Small intestine (tissue), 7 donors: ENCODE results near the gene GATD1. TPM values are rescaled to one million over a fixed set of nuclear protein-coding genes. Genes with fewer than 3 reads are reported as not detected.

ENCODE experiments used
- DNase-seq, 2 donors: peaks; one replicate each; pipeline versions ENCODE4 v3.0.0 to v3.0.0-alpha.2; 2013
- FAIRE-seq: peaks from 2 replicates; lab custom pipeline; 2012; peaks lifted over from hg19 to GRCh38; lab: Jason Lieb, UNC
- H3K27ac ChIP-seq, 3 donors: one replicate each; pipeline ENCODE4 v1.5.1; 2013; ENCODE audit warnings: low read length in 2 of 3, mild to moderate bottlenecking in 2 of 3, control low read depth in 1 of 3, inconsistent platforms in 1 of 3, low read depth in 1 of 3, moderate library complexity in 1 of 3
- H3K27me3 ChIP-seq, 3 donors: one replicate each; pipeline ENCODE4 v1.6.1; 2013; ENCODE audit warnings: low read length in 3 of 3, inconsistent platforms in 1 of 3; ENCODE audit not compliant: control insufficient read depth in 3 of 3, insufficient read depth in 3 of 3
- H3K36me3 ChIP-seq, 3 donors: one replicate each; pipeline ENCODE4 v1.6.1; 2013; ENCODE audit warnings: low read length in 3 of 3, inconsistent platforms in 1 of 3, low read depth in 1 of 3, mild to moderate bottlenecking in 1 of 3, moderate library complexity in 1 of 3; ENCODE audit not compliant: control insufficient read depth in 3 of 3, insufficient read depth in 2 of 3
- H3K4me1 ChIP-seq, 3 donors: one replicate each; pipeline ENCODE4 v1.6.1; 2013; ENCODE audit warnings: low read length in 2 of 3, inconsistent platforms in 1 of 3, low read depth in 1 of 3, mild to moderate bottlenecking in 1 of 3, moderate library complexity in 1 of 3; ENCODE audit not compliant: control insufficient read depth in 3 of 3, insufficient read depth in 2 of 3
- H3K4me3 ChIP-seq, 3 donors: one replicate each; pipeline ENCODE4 v1.5.1; 2013; ENCODE audit warnings: low read length in 3 of 3, control low read depth in 1 of 3, inconsistent platforms in 1 of 3, low read depth in 1 of 3, mild to moderate bottlenecking in 1 of 3, moderate library complexity in 1 of 3
- H3K9me3 ChIP-seq, 2 donors: one replicate each; pipeline ENCODE4 v1.6.1; 2013; ENCODE audit warnings: low read depth in 1 of 2, low read length in 1 of 2; ENCODE audit not compliant: control insufficient read depth in 2 of 2, insufficient read depth in 1 of 2
- WGBS, 3 donors: extraction: QIAGEN DNeasy Blood & Tissue Kit; methylation state at CpG; one replicate each; pipeline ENCODE4 v1.1.7; 2013; 5-methylcytosine and 5-hydroxymethylcytosine counted together
- polyA plus RNA-seq, 4 donors: library from polyadenylated mRNA; stranded (reverse) in 3 of 4; unstranded in 1 of 4; fragments of 200-250 nt in 3 of 4; fragments of 120-200 nt in 1 of 4; gene quantifications; one replicate each; pipeline versions ENCODE4 v1.2.1 to v1.2.3, GENCODE V29; 2013
- donor health status: healthy with polysubstance abuse.
- donor health status: control.
- donor health status: control.
- donor health status: Bipolar disorder and iron deficiency.
- donor health status: healthy.

GATD1 gene
- polyA plus RNA-seq, 4 donors = 12.2 to 55.6 (median 29.8) TPM

GRCh38 chr11:795634-796564 is 18.6 kb upstream of the GATD1 start:
- DNase-seq (peak; percentile 81 to 88), FAIRE-seq (no peak)
- WGBS, 3 donors = 0 to 4% (median 0%) methylated on average over 20 to 26 of the region's 26 CpGs
- Histone ChIP-seq H3K9me3 (no peaks in the 10 kb centered on the region), H3K27me3 (peaks cover 0 to 7% (median 0%) of the 10 kb centered on the region in 3 donors), H3K4me3 (peak overlapping the region; percentile 37 to 87 (median 60)), H3K27ac (peak overlapping the region; percentile 80 to 92 (median 91)), H3K36me3 (peaks cover 3 to 58% (median 5%) of the 10 kb centered on the region in 3 donors), H3K4me1 (peaks cover 3 to 26% (median 10%) of the 10 kb centered on the region in 3 donors)

GRCh38 chr11:794766-795633 is 17.7 kb upstream of the GATD1 start:
- Histone ChIP-seq H3K9me3 (no peaks in the 10 kb centered on the region), H3K4me1 (peaks cover 3 to 26% (median 10%) of the 10 kb centered on the region in 3 donors), H3K4me3 (peak overlapping the region in 2 of 3 donors; percentile 60 to 87), H3K27me3 (peaks cover 0 to 15% (median 0%) of the 10 kb centered on the region in 3 donors), H3K27ac (peak overlapping the region in 2 of 3 donors; percentile 30 to 51), H3K36me3 (peaks cover 0 to 51% (median 5%) of the 10 kb centered on the region in 3 donors)
- FAIRE-seq (no peak), DNase-seq (peak; percentile 37 to 51)
- WGBS, 3 donors = 25 to 51% (median 40%) methylated on average over 33 to 38 of the region's 38 CpGs

DNA sequence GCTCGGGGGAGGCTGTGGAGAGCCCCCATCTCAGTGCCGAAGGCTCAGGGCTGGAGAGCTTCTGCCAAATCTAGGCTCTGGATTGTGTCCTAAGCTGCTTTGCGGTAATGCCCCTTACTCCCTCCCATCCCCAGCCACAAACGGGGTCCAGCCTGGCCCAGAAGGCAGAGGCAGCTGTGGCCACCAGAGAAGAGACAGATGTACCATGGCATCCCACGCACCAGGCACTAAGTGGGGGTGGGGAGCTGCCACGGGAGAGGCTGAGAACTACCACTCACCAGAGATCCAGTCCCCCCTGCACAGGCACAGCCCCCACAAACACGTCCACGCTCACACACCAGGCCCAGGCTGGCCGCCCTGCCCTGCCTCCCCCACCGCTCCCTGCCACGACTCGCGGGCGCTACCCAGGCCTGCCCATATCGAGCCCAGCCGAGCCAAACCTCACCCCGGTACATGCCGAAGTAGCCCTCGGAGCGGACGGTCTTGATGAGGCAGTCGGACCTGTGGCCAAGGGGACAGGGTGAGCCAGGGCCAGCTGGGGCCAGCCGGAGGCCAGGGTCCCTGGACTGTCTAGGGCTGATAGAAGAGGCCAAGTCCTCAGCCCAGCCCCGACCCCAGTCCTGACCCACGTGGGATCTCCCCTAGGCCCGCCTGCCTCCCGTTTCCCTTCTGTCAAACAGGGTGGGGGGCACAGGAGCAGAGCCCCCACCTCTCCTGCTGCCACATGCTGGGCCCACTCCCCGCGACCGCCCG is 16.9 kb upstream of the GATD1 start:
- Histone ChIP-seq H3K27ac (no peak overlapping the region), H3K9me3 (no peaks in the 10 kb centered on the region), H3K4me1 (peaks cover 3 to 32% (median 10%) of the 10 kb centered on the region in 3 donors), H3K36me3 (peaks cover 0 to 43% (median 5%) of the 10 kb centered on the region in 3 donors), H3K27me3 (peaks cover 0 to 21% (median 0%) of the 10 kb centered on the region in 3 donors), H3K4me3 (no peak overlapping the region)
- 87 to 89% (median 88%) methylated on average over 28 to 31 of the region's 31 CpGs for WGBS, 3 donors
- FAIRE-seq (no peak), DNase-seq (no peak)

- H3K4me3 ChIP-seq = no peak overlapping the region
- FAIRE-seq = no peak
- DNase-seq = no peak
- 77 to 93% (median 82%) methylated on average over 7 of the region's 7 CpGs for WGBS, 3 donors
- H3K36me3 ChIP-seq = peaks cover 0 to 40% (median 5%) of the 10 kb centered on the region in 3 donors
- H3K4me1 ChIP-seq = peaks cover 3 to 33% (median 10%) of the 10 kb centered on the region in 3 donors
- H3K27me3 ChIP-seq = peaks cover 0 to 28% (median 0%) of the 10 kb centered on the region in 3 donors
- no peaks in the 10 kb centered on the region for H3K9me3 ChIP-seq
- H3K27ac ChIP-seq = no peak overlapping the region
Observed at GRCh38 chr11:793556-793955, 16.3 kb upstream of the GATD1 start.

DNA sequence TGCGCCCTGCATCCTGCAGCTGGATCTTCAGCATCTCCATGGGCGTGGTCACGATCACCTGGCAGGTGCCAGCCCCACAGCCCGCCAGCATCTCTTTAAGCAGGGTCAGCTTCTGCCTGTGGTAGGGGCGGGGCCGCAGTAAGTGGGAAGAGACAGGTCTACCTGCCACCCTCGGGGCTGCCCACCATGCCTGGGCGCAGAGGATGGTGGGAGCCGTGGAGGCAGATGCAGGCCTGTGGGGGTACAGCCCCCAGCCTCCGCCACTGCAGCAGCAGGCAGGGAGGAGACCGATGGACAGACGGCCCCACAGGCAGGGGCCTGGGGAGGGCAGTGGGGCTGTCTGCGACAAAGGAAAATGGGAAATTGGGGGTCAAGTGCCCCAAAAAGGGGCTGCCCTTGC is 15.6 kb upstream of the GATD1 start:
- Histone ChIP-seq H3K27me3 (peaks cover 0 to 32% (median 0%) of the 10 kb centered on the region in 3 donors), H3K27ac (no peak overlapping the region), H3K36me3 (peaks cover 0 to 41% (median 5%) of the 10 kb centered on the region in 3 donors), H3K9me3 (no peaks in the 10 kb centered on the region), H3K4me3 (no peak overlapping the region), H3K4me1 (peaks cover 3 to 37% (median 10%) of the 10 kb centered on the region in 3 donors)
- FAIRE-seq = no peak
- no peak for DNase-seq
- WGBS, 3 donors = 75 to 89% (median 81%) methylated on average over 9 to 13 of the region's 13 CpGs

GRCh38 chr11:792535-792821 is 15.2 kb upstream of the GATD1 start:
- H3K9me3 ChIP-seq = no peaks in the 10 kb centered on the region

DNA sequence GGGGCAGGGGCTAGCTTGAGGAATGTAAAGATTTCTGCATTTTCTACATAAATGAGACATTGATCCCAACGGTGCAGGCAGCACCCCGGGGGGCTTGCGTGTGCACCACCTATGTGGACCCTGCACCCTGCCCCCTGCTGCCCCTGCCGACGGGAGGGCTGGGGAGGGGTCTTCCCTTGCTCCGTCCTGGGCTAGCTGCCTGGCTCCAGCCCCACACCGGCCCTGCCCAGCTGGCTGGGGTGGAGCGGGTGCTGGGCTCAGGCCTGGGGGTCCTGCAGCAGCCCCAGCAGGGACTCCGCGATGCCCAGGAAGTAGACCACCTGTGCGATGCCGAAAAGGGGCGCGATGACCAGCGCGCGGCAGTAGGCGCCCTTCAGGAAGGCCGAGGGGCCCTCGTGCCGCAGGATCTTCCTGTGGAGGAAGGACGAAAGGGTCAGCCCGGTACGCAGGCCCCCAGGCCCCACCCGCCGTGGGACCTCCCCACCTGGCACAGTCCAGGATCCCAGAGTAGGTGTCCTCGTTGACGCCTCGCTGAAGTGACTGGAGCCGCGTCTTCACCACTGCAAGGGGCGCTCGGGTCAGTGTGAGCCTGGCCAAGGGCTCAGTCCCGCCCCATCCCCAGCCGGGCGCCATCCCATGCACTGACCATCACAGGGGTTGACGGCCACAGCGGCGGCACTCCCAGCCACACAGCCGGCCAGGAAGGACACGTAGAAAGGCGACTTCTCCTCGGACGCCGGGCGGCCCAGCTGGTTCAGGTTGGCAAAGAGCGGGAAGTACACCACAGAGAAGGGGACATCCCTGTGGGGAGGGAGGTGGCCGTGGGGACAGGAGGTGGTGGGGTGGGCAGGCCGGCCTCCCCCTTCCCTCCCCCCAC is 14.6 kb upstream of the GATD1 start:
- Histone ChIP-seq H3K9me3 (no peaks in the 10 kb centered on the region), H3K4me1 (peaks cover 3 to 34% (median 8%) of the 10 kb centered on the region in 3 donors), H3K4me3 (no peak overlapping the region), H3K27me3 (peaks cover 0 to 32% (median 0%) of the 10 kb centered on the region in 3 donors), H3K27ac (no peak overlapping the region), H3K36me3 (peaks cover 0 to 46% (median 5%) of the 10 kb centered on the region in 3 donors)
- FAIRE-seq = no peak
- WGBS, 3 donors = 93 to 94% (median 93%) methylated on average over 39 to 49 of the region's 49 CpGs
- DNase-seq = no peak

More at GRCh38 chr11:792535-792821, 15.2 kb upstream of the GATD1 start:
- Histone ChIP-seq H3K4me3 (no peak overlapping the region), H3K27me3 (peaks cover 0 to 32% (median 0%) of the 10 kb centered on the region in 3 donors), H3K4me1 (peaks cover 3 to 37% (median 10%) of the 10 kb centered on the region in 3 donors), H3K27ac (no peak overlapping the region), H3K36me3 (peaks cover 0 to 44% (median 5%) of the 10 kb centered on the region in 3 donors)
- no peak for FAIRE-seq
- WGBS, 3 donors = 94 to 96% (median 94%) methylated on average over 9 to 15 of the region's 15 CpGs
- DNase-seq = no peak
